Endodermal cell (in vitro differentiated cells): ENCODE data around the gene AP4E1. TPM values are rescaled to one million over a fixed set of nuclear protein-coding genes. Genes with fewer than 3 reads are reported as not detected.
A peak's percentile ranks its signal among the peaks of the same experiment; 100 is the strongest.

Experiments used
- DNase-seq: peaks from one replicate; pipeline ENCODE4 v3.0.0-alpha.2; 2017
- H3K27ac ChIP-seq: 2 replicates; pipeline ENCODE4 v1.5.1; 2013; ENCODE audit warnings: mild to moderate bottlenecking, low read depth, low read length, moderate library complexity
- H3K27me3 ChIP-seq: 2 replicates; pipeline ENCODE4 v1.6.1; 2013; ENCODE audit warnings: mild to moderate bottlenecking, low read length, moderate library complexity; ENCODE audit not compliant: insufficient read depth, control insufficient read depth, poor library complexity, severe bottlenecking
- H3K36me3 ChIP-seq: 2 replicates; pipeline ENCODE4 v1.7.0; 2013; ENCODE audit warnings: mild to moderate bottlenecking, low read length, moderate library complexity; ENCODE audit not compliant: control insufficient read depth, insufficient read depth
- H3K4me1 ChIP-seq: one replicate; pipeline ENCODE4 v1.7.0; 2013; ENCODE audit warnings: low read length; ENCODE audit not compliant: control insufficient read depth, insufficient read depth
- H3K4me3 ChIP-seq: 2 replicates; pipeline ENCODE4 v1.5.1; 2013; ENCODE audit warnings: mild to moderate bottlenecking, low read length, moderate library complexity
- H3K9ac ChIP-seq: 2 replicates; pipeline ENCODE4 v1.6.1; 2013; ENCODE audit warnings: mild to moderate bottlenecking, low read length, moderate library complexity; ENCODE audit not compliant: poor library complexity, severe bottlenecking; ENCODE audit errors: extremely low read depth
- H3K9me3 ChIP-seq: 2 replicates; pipeline ENCODE4 v1.6.1; 2013; ENCODE audit warnings: mild to moderate bottlenecking, low read length, moderate library complexity; ENCODE audit not compliant: control insufficient read depth
- H3K27ac Mint-ChIP-seq: 2 replicates; pipeline ENCODE4 v1.8.0; 2020; ENCODE audit warnings: mixed read lengths
- H3K27me3 Mint-ChIP-seq: 2 replicates; pipeline ENCODE4 v1.8.0; 2021; ENCODE audit warnings: mild to moderate bottlenecking, mixed read lengths; ENCODE audit not compliant: insufficient read depth
- H3K36me3 Mint-ChIP-seq: 2 replicates; pipeline ENCODE4 v1.8.0; 2020; ENCODE audit warnings: low read depth, mixed read lengths
- H3K4me1 Mint-ChIP-seq: 2 replicates; pipeline ENCODE4 v1.8.0; 2020; ENCODE audit warnings: mixed read lengths
- H3K4me3 Mint-ChIP-seq: 2 replicates; pipeline ENCODE4 v1.8.0; 2020; ENCODE audit warnings: mild to moderate bottlenecking, moderate library complexity, mixed read lengths
- H3K9me3 Mint-ChIP-seq: 2 replicates; pipeline ENCODE4 v1.8.0; 2020; ENCODE audit warnings: mild to moderate bottlenecking, mixed read lengths
- WGBS, 2 experiments: methylation state at CpG; one replicate each; pipeline versions ENCODE4 v1.1.5 to v1.1.7; 2013; ENCODE audit warnings: missing lambda C conversion rate in 2 of 2, mixed read lengths in 1 of 2; ENCODE audit not compliant: insufficient coverage in 1 of 2, insufficient read length in 1 of 2; 5-methylcytosine and 5-hydroxymethylcytosine counted together
- total RNA-seq, 2 donors: library from RNA; stranded (reverse); fragmentation: NEBNext Ultra II Directional in 1 of 2; extraction: Animal tissue kit (Norgen Biotek cat#: 25700) in 1 of 2; gene quantifications; 2 replicates in 1 of 2; 3 replicates in 1 of 2; pipeline ENCODE4 v1.2.1, GENCODE V29; 2021
- TF ChIP-seq, protein P1 (sequence below): fragments of 200-600 bp; sonication (generic); conservative IDR thresholded peaks from 2 replicates; pipeline ENCODE4 v1.5.0; 2021; ENCODE audit warnings: antibody characterized with exemption, mild to moderate bottlenecking

AP4E1 gene
- total RNA-seq, 2 donors from 2014 or later: 7.8 to 12.5 TPM

GRCh38 chr15:50876260-50876988 lies 32.1 kb upstream of the AP4E1 start:
- Histone ChIP-seq H3K4me3 (no peak overlapping the region), H3K9ac (no peak overlapping the region), H3K27me3 (peaks cover 18% of the 10 kb centered on the region), H3K4me1 (peaks cover 4% of the 10 kb centered on the region), H3K27ac (no peak overlapping the region), H3K36me3 (no peaks in the 10 kb centered on the region), H3K9me3 (no peaks in the 10 kb centered on the region)
- TF ChIP-seq, protein P1, sequence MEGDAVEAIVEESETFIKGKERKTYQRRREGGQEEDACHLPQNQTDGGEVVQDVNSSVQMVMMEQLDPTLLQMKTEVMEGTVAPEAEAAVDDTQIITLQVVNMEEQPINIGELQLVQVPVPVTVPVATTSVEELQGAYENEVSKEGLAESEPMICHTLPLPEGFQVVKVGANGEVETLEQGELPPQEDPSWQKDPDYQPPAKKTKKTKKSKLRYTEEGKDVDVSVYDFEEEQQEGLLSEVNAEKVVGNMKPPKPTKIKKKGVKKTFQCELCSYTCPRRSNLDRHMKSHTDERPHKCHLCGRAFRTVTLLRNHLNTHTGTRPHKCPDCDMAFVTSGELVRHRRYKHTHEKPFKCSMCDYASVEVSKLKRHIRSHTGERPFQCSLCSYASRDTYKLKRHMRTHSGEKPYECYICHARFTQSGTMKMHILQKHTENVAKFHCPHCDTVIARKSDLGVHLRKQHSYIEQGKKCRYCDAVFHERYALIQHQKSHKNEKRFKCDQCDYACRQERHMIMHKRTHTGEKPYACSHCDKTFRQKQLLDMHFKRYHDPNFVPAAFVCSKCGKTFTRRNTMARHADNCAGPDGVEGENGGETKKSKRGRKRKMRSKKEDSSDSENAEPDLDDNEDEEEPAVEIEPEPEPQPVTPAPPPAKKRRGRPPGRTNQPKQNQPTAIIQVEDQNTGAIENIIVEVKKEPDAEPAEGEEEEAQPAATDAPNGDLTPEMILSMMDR: no peak
- H3K4me1 Mint-ChIP-seq: peaks cover 16% of the 10 kb centered on the region
- no peaks in the 10 kb centered on the region for H3K9me3 Mint-ChIP-seq
- peak overlapping the region; percentile 18 for H3K27ac Mint-ChIP-seq
- 90 to 92% methylated on average over 13 to 19 of the region's 19 CpGs for WGBS, 2 experiments
- no peak overlapping the region for H3K4me3 Mint-ChIP-seq
- H3K36me3 Mint-ChIP-seq: no peaks in the 10 kb centered on the region
- peaks cover 15% of the 10 kb centered on the region for H3K27me3 Mint-ChIP-seq
- no peak for DNase-seq

DNA sequence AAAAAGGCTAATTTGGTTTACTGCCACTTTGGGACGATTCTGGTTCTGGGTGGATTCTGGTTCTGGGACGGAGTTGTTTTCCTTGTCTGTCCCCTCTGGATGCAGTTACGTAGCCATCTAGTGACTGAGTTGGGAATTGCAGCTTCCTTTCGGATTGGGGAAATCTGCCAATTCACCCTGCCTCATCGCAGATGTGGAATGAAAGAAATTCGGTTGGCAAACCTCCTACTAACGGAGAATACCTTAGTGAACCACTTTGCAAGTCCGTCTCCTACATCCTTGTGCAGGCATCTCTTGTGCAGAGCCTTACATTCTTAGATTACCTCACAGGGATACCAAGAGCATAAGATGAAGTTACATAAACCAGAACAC lies 31.5 kb upstream of the AP4E1 start:
- H3K9me3 Mint-ChIP-seq: no peaks in the 10 kb centered on the region
- H3K27ac ChIP-seq: no peak overlapping the region
- DNase-seq: peak; percentile 96
- H3K36me3 Mint-ChIP-seq: no peaks in the 10 kb centered on the region
- H3K4me3 ChIP-seq: no peak overlapping the region
- H3K4me3 Mint-ChIP-seq: no peak overlapping the region
- no peaks in the 10 kb centered on the region for H3K9me3 ChIP-seq
- H3K27me3 ChIP-seq: peaks cover 18% of the 10 kb centered on the region
- peak overlapping the region; percentile 88 for H3K27ac Mint-ChIP-seq
- peaks cover 4% of the 10 kb centered on the region for H3K4me1 ChIP-seq
- peaks cover 15% of the 10 kb centered on the region for H3K27me3 Mint-ChIP-seq
- WGBS, 2 experiments: 7 to 12% methylated on average over 4 to 8 of the region's 8 CpGs
- no peaks in the 10 kb centered on the region for H3K36me3 ChIP-seq
- TF ChIP-seq, protein P1: peak; percentile 97
- H3K4me1 Mint-ChIP-seq: peaks cover 10% of the 10 kb centered on the region
- H3K9ac ChIP-seq: no peak overlapping the region

GRCh38 chr15:50879016-50879617 lies 29.4 kb upstream of the AP4E1 start:
- no peak overlapping the region for H3K27ac Mint-ChIP-seq

More at GRCh38 chr15:50879016-50879617, 29.4 kb upstream of the AP4E1 start:
- no peak overlapping the region for H3K27ac ChIP-seq
- peaks cover 6% of the 10 kb centered on the region for H3K4me1 Mint-ChIP-seq
- no peak for DNase-seq
- H3K4me1 ChIP-seq: no peaks in the 10 kb centered on the region
- H3K36me3 ChIP-seq: no peaks in the 10 kb centered on the region
- no peaks in the 10 kb centered on the region for H3K9me3 ChIP-seq
- H3K27me3 Mint-ChIP-seq: peaks cover 4% of the 10 kb centered on the region
- H3K4me3 Mint-ChIP-seq: no peak overlapping the region
- H3K9ac ChIP-seq: no peak overlapping the region
- 91 to 94% methylated on average over 3 to 4 of the region's 4 CpGs for whole genome bisulfite sequencing, 2 experiments
- no peaks in the 10 kb centered on the region for H3K9me3 Mint-ChIP-seq
- no peaks in the 10 kb centered on the region for H3K27me3 ChIP-seq
- TF ChIP-seq, protein P1: no peak
- no peaks in the 10 kb centered on the region for H3K36me3 Mint-ChIP-seq
- no peak overlapping the region for H3K4me3 ChIP-seq
